ENCODE measurements around the gene RAMP1. TPM values are rescaled to one million over a fixed set of nuclear protein-coding genes. Genes with fewer than 3 reads are reported as not detected.
A peak's percentile ranks its signal among the peaks of the same experiment; 100 is the strongest.

RAMP1 gene
- total RNA-seq, 1 experiment from 2014 or later, result 0.52 TPM

GRCh38 chr2:237876061-237876526, 16.7 kb downstream of the RAMP1 start:
- DNase-seq (ENCODE audit: extremely low read depth, low read depth), result no peak

GRCh38 chr2:237876532-237876931, 17.1 kb downstream of the RAMP1 start:
- no peak for DNase-seq (ENCODE audit: extremely low read depth, low read depth)

- no peak for DNase-seq (ENCODE audit: extremely low read depth, low read depth)
Measured at GRCh38 chr2:237876951-237877491, 17.6 kb downstream of the RAMP1 start.

GRCh38 chr2:237877576-237878307, 18.3 kb downstream of the RAMP1 start:
- no peak for DNase-seq (ENCODE audit: extremely low read depth, low read depth)

GRCh38 chr2:237878321-237879057, 19.1 kb downstream of the RAMP1 start:
- no peak for DNase-seq (ENCODE audit: extremely low read depth, low read depth)

GRCh38 chr2:237879058-237879430, 19.6 kb downstream of the RAMP1 start:
- no peak for DNase-seq (ENCODE audit: extremely low read depth, low read depth)

- DNase-seq (ENCODE audit: extremely low read depth, low read depth), result no peak
Measured at GRCh38 chr2:237879991-237880560, 20.7 kb downstream of the RAMP1 start.

GRCh38 chr2:237882510-237883481, 23.4 kb downstream of the RAMP1 start:
- no peak for DNase-seq (ENCODE audit: extremely low read depth, low read depth)

GRCh38 chr2:237883951-237884446, 24.6 kb downstream of the RAMP1 start:
- no peak for DNase-seq (ENCODE audit: extremely low read depth, low read depth)

GRCh38 chr2:237884681-237885080, 25.3 kb downstream of the RAMP1 start:
- no peak for DNase-seq (ENCODE audit: extremely low read depth, low read depth)

- DNase-seq (ENCODE audit: extremely low read depth, low read depth), result no peak
Measured at GRCh38 chr2:237885111-237885930, 25.9 kb downstream of the RAMP1 start.

- no peak for DNase-seq (ENCODE audit: extremely low read depth, low read depth)
Measured at GRCh38 chr2:237885931-237886684, 26.7 kb downstream of the RAMP1 start.

- no peak for DNase-seq (ENCODE audit: extremely low read depth, low read depth)
Measured at GRCh38 chr2:237886685-237887481, 27.5 kb downstream of the RAMP1 start.

- DNase-seq (ENCODE audit: extremely low read depth, low read depth), result peak; percentile 8
Measured at GRCh38 chr2:237888389-237888788, 29.0 kb downstream of the RAMP1 start.

- no peak for DNase-seq (ENCODE audit: extremely low read depth, low read depth)
Measured at GRCh38 chr2:237889016-237889415, 29.6 kb downstream of the RAMP1 start.

GRCh38 chr2:237889811-237890210, 30.4 kb downstream of the RAMP1 start:
- no peak for DNase-seq (ENCODE audit: extremely low read depth, low read depth)

- no peak for DNase-seq (ENCODE audit: extremely low read depth, low read depth)
Measured at GRCh38 chr2:237892478-237892877, 33.1 kb downstream of the RAMP1 start.

Data from NCI-H460 (cell line).